ENCODE measurements around the gene SPCS3.

- TF ChIP-seq POLR2A (IDR thresholded peaks at IDR 0.05) (no peak), CTCF (IDR thresholded peaks at IDR 0.05 in 8 of 11, conservative IDR thresholded peaks at IDR 0.05 in 3 of 11) (no peak), POLR2AphosphoS5 (IDR thresholded peaks at IDR 0.05) (no peak)
Measured at GRCh38 chr4:176300036-176300435, 19.7 kb upstream of the SPCS3 start.
